Panc1 (cell line): ENCODE results near the gene FAM83D. TPM values are rescaled to one million over a fixed set of nuclear protein-coding genes. Genes with fewer than 3 reads are reported as not detected.

Source experiments
- ATAC-seq: fragments of 200-7000 bp; cut with Tn5 transposase; 2 replicates; pipeline ENCODE4 v1.9.1; 2020; ENCODE audit warnings: mild to moderate bottlenecking, moderate library complexity
- BruUV-seq: library from RNA; stranded (reverse); fragments of 400-500 nt; replicated peaks from 2 replicates; lab custom pipeline; 2021; lab: Mats Ljungman, UMichigan
- CTCF ChIA-PET: fragments of 300-600 bp; sonication (Branson Sonifier 250); formaldehyde crosslinking; loops from one replicate; lab custom pipeline; 2022; ENCODE audit warnings: antibody characterized with exemption; lab: Charles Lee
- POLR2A ChIA-PET: fragments of 300-600 bp; sonication (Branson Sonifier 250); formaldehyde crosslinking; loops from one replicate; lab custom pipeline; 2022; ENCODE audit warnings: antibody characterized with exemption; lab: Charles Lee
- DNase-seq: peaks from one replicate; pipeline ENCODE4 v3.0.0-alpha.2; 2010; ENCODE audit warnings: low read depth, low spot score
- H3K27ac ChIP-seq: 2 replicates; pipeline ENCODE4 v1.5.1; 2011; ENCODE audit warnings: mild to moderate bottlenecking, low read length, inconsistent platforms
- H3K27me3 ChIP-seq: fragments of 200-500 bp; sonication (Bioruptor generic); 2 replicates; pipeline ENCODE4 v1.6.0; 2014; ENCODE audit warnings: low read length, inconsistent platforms; ENCODE audit not compliant: control insufficient read depth, insufficient read depth
- H3K36me3 ChIP-seq: fragments of 200-500 bp; sonication (Bioruptor generic); 2 replicates; pipeline ENCODE4 v1.5.1; 2014; ENCODE audit warnings: inconsistent platforms, mild to moderate bottlenecking, low read length, moderate library complexity; ENCODE audit not compliant: control insufficient read depth, insufficient read depth
- H3K4me1 ChIP-seq: 2 replicates; pipeline ENCODE4 v1.5.1; 2011; ENCODE audit warnings: inconsistent platforms, mild to moderate bottlenecking, low read length, moderate library complexity; ENCODE audit not compliant: control insufficient read depth, insufficient read depth
- H3K4me3 ChIP-seq, 2 experiments: 2 replicates each; pipeline ENCODE4 v1.5.1; 2011 to 2012; ENCODE audit warnings: low read depth in 2 of 2, low read length in 2 of 2, mild to moderate bottlenecking in 2 of 2, inconsistent platforms in 1 of 2, moderate library complexity in 1 of 2
- H3K9me3 ChIP-seq: fragments of 200-500 bp; sonication (Bioruptor generic); 2 replicates; pipeline ENCODE4 v1.5.1; 2014; ENCODE audit warnings: low read depth, mild to moderate bottlenecking, inconsistent platforms, low read length, moderate library complexity; ENCODE audit not compliant: control insufficient read depth, insufficient read depth
- CTCF ChIP-seq: fragments of 450-650 bp; IDR thresholded peaks from 2 replicates; pipeline ENCODE4 v1.5.1; 2017; ENCODE audit warnings: mild to moderate bottlenecking
- POLR2AphosphoS5 ChIP-seq: IDR thresholded peaks from 2 replicates; pipeline ENCODE4 v1.6.1; 2012; ENCODE audit warnings: mild to moderate bottlenecking, low read depth, low read length, moderate library complexity
- REST ChIP-seq, 2 experiments: IDR thresholded peaks; 2 replicates each; pipeline ENCODE4 v1.6.1; 2011 to 2012; ENCODE audit warnings: low read depth in 2 of 2, control low read depth in 1 of 2, low read length in 1 of 2, mild to moderate bottlenecking in 1 of 2, moderate library complexity in 1 of 2; ENCODE audit not compliant: insufficient read depth in 1 of 2
- SIN3A ChIP-seq: IDR thresholded peaks from 2 replicates; pipeline ENCODE4 v1.6.1; 2012; ENCODE audit warnings: low read depth, mild to moderate bottlenecking, low read length, moderate library complexity, borderline replicate concordance; ENCODE audit not compliant: insufficient read depth
- TCF7L2 ChIP-seq: IDR thresholded peaks from 2 replicates; pipeline ENCODE4 v1.6.1; 2011; ENCODE audit warnings: mild to moderate bottlenecking, low read depth, low read length, inconsistent platforms
- in situ Hi-C: cut with HindIII; loops from 2 replicates; pipeline ENCODE4 v1.10.0; 2016; ENCODE audit warnings: low sequenced_read_pairs, low pct_unique_long_range_greater_than_20kb
- intact Hi-C: fragments of 100-400 bp; cut with micrococcal nuclease; formaldehyde crosslinking; loops from one replicate; pipeline ENCODE4 v1.10.0; 2022; ENCODE audit not compliant: unreplicated experiment
- total RNA-seq: library from RNA; stranded (reverse); gene quantifications from one replicate; pipeline ENCODE4 v1.2.1, GENCODE V29; 2021; ENCODE audit not compliant: unreplicated experiment

Gene FAM83D
- total RNA-seq, 1 experiment from 2014 or later = 30.9 TPM

GRCh38 chr20:38963745-38964144 lies 37.5 kb downstream of the FAM83D start:
- POLR2A ChIA-PET = no interaction called here
- intact Hi-C loops = no loop called here
- TF ChIP-seq TCF7L2 (no peak), POLR2AphosphoS5 (no peak), CTCF (no peak), SIN3A (no peak), REST (IDR thresholded peaks at IDR 0.05; ENCODE audit: insufficient read depth in 1 of 2, low read depth in 2 of 2, low read length in 1 of 2) (no peak)
- CTCF ChIA-PET = no interaction called here
- no peaks in the 10 kb centered on the region; the same call in 1 of the 2 replicates for H3K36me3 ChIP-seq
- ATAC-seq (no peak), DNase-seq (no peak)
- H3K27me3 ChIP-seq = no peaks in the 10 kb centered on the region
- H3K27ac ChIP-seq = no peak overlapping the region
- no TSS peak for BruUV-seq
- in situ Hi-C loops = no loop called here
- H3K4me1 ChIP-seq = peaks cover 14% of the 10 kb centered on the region; the same call in 1 of the 2 replicates
- H3K4me3 ChIP-seq = no peak overlapping the region
- no peaks in the 10 kb centered on the region for H3K9me3 ChIP-seq

GRCh38 chr20:38965264-38965663 lies 39.0 kb downstream of the FAM83D start:
- Histone ChIP-seq H3K27ac (no peak overlapping the region), H3K4me1 (peaks cover 14% of the 10 kb centered on the region; the same call in 1 of the 2 replicates), H3K27me3 (no peaks in the 10 kb centered on the region), H3K36me3 (peaks cover 2% of the 10 kb centered on the region; the same call in 1 of the 2 replicates), H3K9me3 (no peaks in the 10 kb centered on the region), H3K4me3 (no peak overlapping the region)
- no peak for ATAC-seq
- in situ Hi-C loops = no loop called here
- POLR2A ChIA-PET = no interaction called here
- no peak for DNase-seq
- CTCF ChIA-PET = no interaction called here
- no peak for TF ChIP-seq TCF7L2
- intact Hi-C loops = no loop called here
- BruUV-seq = no TSS peak

DNA sequence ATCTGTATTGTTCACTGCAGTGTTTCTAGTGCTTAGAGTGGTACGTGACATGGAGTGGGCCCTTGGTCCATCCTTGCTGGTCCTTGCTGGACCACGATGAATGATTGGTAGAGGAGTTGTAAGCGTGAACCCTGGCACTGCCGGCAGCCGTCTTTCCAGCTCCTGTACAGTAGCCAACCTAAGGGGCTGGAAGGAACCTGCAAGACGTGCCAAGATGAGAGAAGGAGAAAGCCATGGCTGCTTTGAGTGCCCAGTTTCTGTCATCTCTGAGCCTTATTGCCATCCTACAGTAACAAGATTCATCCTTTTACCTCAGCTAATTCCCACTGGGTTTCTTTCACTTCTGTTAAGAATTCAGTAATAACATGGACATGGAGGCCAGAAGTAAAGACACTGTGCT lies 41.9 kb downstream of the FAM83D start:
- H3K9me3 ChIP-seq = no peaks in the 10 kb centered on the region
- POLR2A ChIA-PET = no interaction called here
- intact Hi-C loops = no loop called here
- H3K4me3 ChIP-seq = no peak overlapping the region
- no peaks in the 10 kb centered on the region for H3K27me3 ChIP-seq
- CTCF ChIA-PET = interaction anchor here (0.5 kb wide), 1 partner anchor 35 kb away, joined by 3 read pairs; no protein-coding TSS in a partner anchor
- no TSS peak for BruUV-seq
- H3K36me3 ChIP-seq = 0 out of 2 replicates have a peak, but pooled peaks cover 2% of the 10 kb centered on the region
- DNase-seq = no peak
- no peak for TF ChIP-seq CTCF
- no peak for TF ChIP-seq POLR2AphosphoS5
- no peak for TF ChIP-seq TCF7L2
- no peak for TF ChIP-seq REST (IDR thresholded peaks at IDR 0.05; ENCODE audit: insufficient read depth in 1 of 2, low read depth in 2 of 2, low read length in 1 of 2)
- TF ChIP-seq SIN3A = no peak
- peaks cover 3% of the 10 kb centered on the region; the same call in 1 of the 2 replicates for H3K4me1 ChIP-seq
- H3K27ac ChIP-seq = no peak overlapping the region
- no peak for ATAC-seq
- in situ Hi-C loops = no loop called here
